ENCODE results near the gene EEIG1.

EEIG1 gene

DNA sequence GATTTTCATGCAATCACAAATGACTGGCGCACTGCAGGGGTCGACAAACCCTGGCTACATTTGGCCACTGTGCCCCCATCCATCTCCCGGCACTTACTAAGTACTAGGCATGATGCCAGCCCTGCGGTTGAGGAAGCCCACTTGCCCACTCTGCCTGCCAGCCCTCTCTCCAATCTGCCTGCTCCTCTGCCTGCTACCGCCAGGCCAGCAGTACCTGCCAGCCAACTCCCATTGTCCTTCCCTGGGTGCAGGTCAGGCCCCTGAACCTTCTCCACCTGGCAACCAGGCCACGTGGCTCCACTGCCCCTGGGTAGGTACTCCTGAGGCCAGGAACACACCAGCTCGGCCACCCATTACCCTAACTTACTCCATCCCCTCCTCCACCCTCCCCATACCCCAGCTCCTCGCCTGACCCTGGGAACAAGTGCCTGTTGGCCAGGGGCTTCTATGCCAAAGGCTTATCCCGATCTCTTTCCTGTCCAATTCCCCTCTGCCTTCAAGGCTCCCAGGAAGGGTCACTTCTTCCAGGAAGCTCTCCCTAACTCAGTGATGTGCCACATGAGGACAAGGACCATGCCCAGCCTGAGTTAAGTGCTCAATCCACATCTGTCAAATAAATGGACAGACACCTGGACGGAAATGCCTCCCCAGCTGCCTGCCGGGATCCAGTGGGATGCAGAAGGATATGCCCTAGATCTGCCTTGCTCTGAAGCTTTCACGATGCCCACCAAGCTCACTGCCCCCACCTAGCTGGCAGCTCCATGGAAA, 6.6 kb downstream of the EEIG1 start:
- Histone ChIP-seq H3K36me3 (ENCODE audit: control insufficient read depth, insufficient read depth, low read length) (no peaks in the 10 kb centered on the region), H3K9me3 (ENCODE audit: control insufficient read depth, low read length) (no peaks in the 10 kb centered on the region), H3K27ac (ENCODE audit: low read depth, low read length, severe bottlenecking) (no peak overlapping the region), H3K4me1 (ENCODE audit: control insufficient read depth, insufficient read depth, low read length, poor library complexity, severe bottlenecking) (peaks cover 79% of the 10 kb centered on the region), H3K4me3 (ENCODE audit: extremely low read depth, insufficient read depth, low read length, poor library complexity, severe bottlenecking) (no peak overlapping the region)
- 85 to 95% methylated on average over 9 to 11 of the region's 12 CpGs for WGBS, 2 experiments (ENCODE audit: insufficient coverage in 2 of 2)

DNA sequence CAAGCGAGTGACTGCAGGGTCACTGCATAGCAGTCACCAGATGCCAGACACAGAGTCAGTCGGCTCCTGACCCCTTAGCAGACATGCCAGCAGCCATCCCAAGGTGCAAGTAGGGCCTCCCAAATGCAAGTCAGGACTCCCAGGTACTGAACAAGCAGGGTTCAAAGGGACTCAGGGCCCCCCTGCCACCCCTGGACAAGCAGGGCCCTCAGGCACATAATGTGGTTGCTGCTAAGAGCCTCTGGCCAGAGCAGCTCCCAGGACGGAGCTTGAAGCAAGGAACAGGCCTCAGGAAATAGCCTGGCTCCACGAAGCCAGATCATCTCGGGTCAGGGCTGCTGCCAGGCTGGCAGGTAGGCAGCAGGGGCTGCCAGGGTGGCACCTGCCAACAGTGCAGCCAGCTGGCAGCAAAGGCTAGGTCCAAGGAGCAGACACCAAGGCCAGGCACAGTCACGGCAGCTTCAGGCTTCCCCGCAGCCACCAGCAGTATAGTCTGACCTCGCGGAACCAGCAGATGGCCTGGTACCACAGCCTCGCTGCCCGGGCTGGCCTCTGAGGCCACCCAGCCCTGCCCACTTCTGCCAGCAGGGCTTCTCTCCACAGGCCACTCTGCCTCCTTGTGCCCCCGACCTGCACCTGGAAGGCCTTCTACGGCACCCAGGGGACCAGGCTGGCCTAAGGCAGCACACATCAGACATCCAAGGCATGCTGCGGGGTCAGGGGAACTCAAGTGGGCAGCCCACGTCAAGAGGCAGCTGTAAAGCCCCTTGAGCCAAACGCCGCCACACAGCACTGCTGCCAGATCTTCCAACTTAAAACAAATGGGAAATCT, 7.4 kb downstream of the EEIG1 start:
- Histone ChIP-seq H3K4me3 (ENCODE audit: extremely low read depth, insufficient read depth, low read length, poor library complexity, severe bottlenecking) (no peak overlapping the region), H3K9me3 (ENCODE audit: control insufficient read depth, low read length) (no peaks in the 10 kb centered on the region), H3K4me1 (ENCODE audit: control insufficient read depth, insufficient read depth, low read length, poor library complexity, severe bottlenecking) (peaks cover 81% of the 10 kb centered on the region), H3K36me3 (ENCODE audit: control insufficient read depth, insufficient read depth, low read length) (no peaks in the 10 kb centered on the region), H3K27ac (ENCODE audit: low read depth, low read length, severe bottlenecking) (no peak overlapping the region)
- 91 to 94% methylated on average over 15 to 17 of the region's 17 CpGs for WGBS, 2 experiments (ENCODE audit: insufficient coverage in 2 of 2)

GRCh38 chr9:127972236-127972871, 8.4 kb downstream of the EEIG1 start:
- Histone ChIP-seq H3K27ac (ENCODE audit: low read depth, low read length, severe bottlenecking) (peak overlapping the region; percentile 30), H3K36me3 (ENCODE audit: control insufficient read depth, insufficient read depth, low read length) (no peaks in the 10 kb centered on the region), H3K9me3 (ENCODE audit: control insufficient read depth, low read length) (no peaks in the 10 kb centered on the region), H3K4me1 (ENCODE audit: control insufficient read depth, insufficient read depth, low read length, poor library complexity, severe bottlenecking) (peaks cover 77% of the 10 kb centered on the region), H3K4me3 (ENCODE audit: extremely low read depth, insufficient read depth, low read length, poor library complexity, severe bottlenecking) (no peak overlapping the region)
- 89 to 90% methylated on average over 11 to 12 of the region's 12 CpGs for WGBS, 2 experiments (ENCODE audit: insufficient coverage in 2 of 2)

GRCh38 chr9:127971357-127972235, 9.2 kb downstream of the EEIG1 start:
- Histone ChIP-seq H3K27ac (ENCODE audit: low read depth, low read length, severe bottlenecking) (peak overlapping the region; percentile 30), H3K4me1 (ENCODE audit: control insufficient read depth, insufficient read depth, low read length, poor library complexity, severe bottlenecking) (peaks cover 77% of the 10 kb centered on the region), H3K9me3 (ENCODE audit: control insufficient read depth, low read length) (no peaks in the 10 kb centered on the region), H3K36me3 (ENCODE audit: control insufficient read depth, insufficient read depth, low read length) (no peaks in the 10 kb centered on the region), H3K4me3 (ENCODE audit: extremely low read depth, insufficient read depth, low read length, poor library complexity, severe bottlenecking) (no peak overlapping the region)
- 38 to 44% methylated on average over 18 to 20 of the region's 20 CpGs for WGBS, 2 experiments (ENCODE audit: insufficient coverage in 2 of 2)

GRCh38 chr9:127970401-127971313, 10.1 kb downstream of the EEIG1 start:
- H3K27ac ChIP-seq (ENCODE audit: low read depth, low read length, severe bottlenecking), result peak overlapping the region; percentile 16
- H3K36me3 ChIP-seq (ENCODE audit: control insufficient read depth, insufficient read depth, low read length), result no peaks in the 10 kb centered on the region
- 79 to 80% methylated on average over 15 of the region's 16 CpGs for WGBS, 2 experiments (ENCODE audit: insufficient coverage in 2 of 2)

DNA sequence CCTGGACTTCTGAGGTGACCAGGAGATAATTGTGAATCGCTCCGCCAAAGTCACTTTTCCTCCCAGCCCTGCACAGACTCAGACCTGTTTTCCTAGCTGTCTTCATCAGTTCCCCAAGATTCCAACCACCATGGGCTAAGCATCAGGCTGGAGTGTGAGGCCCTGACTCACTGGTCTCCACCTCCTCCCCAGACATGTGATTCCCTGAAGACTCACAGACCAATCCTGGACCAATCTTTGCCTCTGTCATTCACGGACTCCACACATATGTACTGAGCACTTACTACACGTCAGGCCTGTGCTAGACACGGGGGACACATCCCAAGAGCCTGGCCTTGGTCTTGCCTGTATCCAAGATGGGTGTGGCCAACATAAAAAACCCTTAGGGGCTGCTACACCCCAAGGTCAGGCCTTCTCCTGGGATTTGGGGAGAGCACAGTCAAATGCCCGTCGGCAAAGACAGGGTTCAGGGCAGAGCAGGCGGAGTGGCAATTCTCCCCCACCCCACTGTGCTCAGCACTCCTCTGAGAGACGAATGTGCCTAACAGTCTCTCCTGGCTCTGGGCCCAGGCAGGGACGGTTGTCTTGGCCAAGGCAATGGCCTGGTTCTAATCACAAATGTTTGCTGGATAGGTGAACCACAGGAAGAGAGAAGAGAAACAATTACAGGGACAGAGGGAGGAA, 11.9 kb downstream of the EEIG1 start:
- H3K4me1 ChIP-seq (ENCODE audit: control insufficient read depth, insufficient read depth, low read length, poor library complexity, severe bottlenecking), result peaks cover 76% of the 10 kb centered on the region
- WGBS, 2 experiments (ENCODE audit: insufficient coverage in 2 of 2), result 83 to 96% methylated on average over 4 to 9 of the region's 10 CpGs
- peak overlapping the region; percentile 47 for H3K27ac ChIP-seq (ENCODE audit: low read depth, low read length, severe bottlenecking)
- no peaks in the 10 kb centered on the region for H3K36me3 ChIP-seq (ENCODE audit: control insufficient read depth, insufficient read depth, low read length)
- H3K4me3 ChIP-seq (ENCODE audit: extremely low read depth, insufficient read depth, low read length, poor library complexity, severe bottlenecking), result no peak overlapping the region
- H3K9me3 ChIP-seq (ENCODE audit: control insufficient read depth, low read length), result no peaks in the 10 kb centered on the region

More at GRCh38 chr9:127970401-127971313, 10.1 kb downstream of the EEIG1 start:
- no peak overlapping the region for H3K4me3 ChIP-seq (ENCODE audit: extremely low read depth, insufficient read depth, low read length, poor library complexity, severe bottlenecking)
- peaks cover 78% of the 10 kb centered on the region for H3K4me1 ChIP-seq (ENCODE audit: control insufficient read depth, insufficient read depth, low read length, poor library complexity, severe bottlenecking)
- no peaks in the 10 kb centered on the region for H3K9me3 ChIP-seq (ENCODE audit: control insufficient read depth, low read length)

DNA sequence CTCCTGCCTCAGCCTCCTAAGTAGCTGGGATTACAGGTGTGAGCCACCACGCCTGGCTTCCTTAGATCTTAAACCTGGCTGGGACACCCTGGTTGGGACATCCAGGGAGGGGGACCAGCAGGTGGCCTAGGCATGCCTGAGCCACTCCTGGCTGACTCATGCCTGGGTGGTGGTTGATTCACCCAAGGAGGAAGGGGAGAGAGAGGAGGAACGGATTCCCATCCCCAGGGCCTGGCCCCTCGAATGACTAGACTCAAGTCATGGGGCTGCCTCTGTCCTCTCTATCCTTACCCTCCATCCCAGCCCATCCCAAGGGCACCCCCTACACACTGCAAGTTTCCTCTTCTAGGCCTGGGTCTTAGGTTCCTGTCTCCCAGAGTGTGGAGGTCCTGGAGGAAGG, 12.7 kb downstream of the EEIG1 start:
- 100% methylated on average over 1 to 2 of the region's 3 CpGs for WGBS, 2 experiments (ENCODE audit: insufficient coverage in 2 of 2)
- Histone ChIP-seq H3K4me1 (ENCODE audit: control insufficient read depth, insufficient read depth, low read length, poor library complexity, severe bottlenecking) (peaks cover 76% of the 10 kb centered on the region), H3K27ac (ENCODE audit: low read depth, low read length, severe bottlenecking) (no peak overlapping the region), H3K36me3 (ENCODE audit: control insufficient read depth, insufficient read depth, low read length) (no peaks in the 10 kb centered on the region), H3K4me3 (ENCODE audit: extremely low read depth, insufficient read depth, low read length, poor library complexity, severe bottlenecking) (no peak overlapping the region), H3K9me3 (ENCODE audit: control insufficient read depth, low read length) (no peaks in the 10 kb centered on the region)

GRCh38 chr9:127967151-127967809, 13.5 kb downstream of the EEIG1 start:
- peaks cover 73% of the 10 kb centered on the region for H3K4me1 ChIP-seq (ENCODE audit: control insufficient read depth, insufficient read depth, low read length, poor library complexity, severe bottlenecking)
- no peaks in the 10 kb centered on the region for H3K9me3 ChIP-seq (ENCODE audit: control insufficient read depth, low read length)
- H3K4me3 ChIP-seq (ENCODE audit: extremely low read depth, insufficient read depth, low read length, poor library complexity, severe bottlenecking), result no peak overlapping the region
- WGBS, 2 experiments (ENCODE audit: insufficient coverage in 2 of 2), result 93 to 98% methylated on average over 5 to 8 of the region's 9 CpGs
- H3K36me3 ChIP-seq (ENCODE audit: control insufficient read depth, insufficient read depth, low read length), result no peaks in the 10 kb centered on the region
- no peak overlapping the region for H3K27ac ChIP-seq (ENCODE audit: low read depth, low read length, severe bottlenecking)
